Heart left ventricle (tissue), 16 donors: ENCODE results near the gene MGAT3. TPM values are rescaled to one million over a fixed set of nuclear protein-coding genes. Genes with fewer than 3 reads are reported as not detected.

Source experiments
- ATAC-seq, 4 donors: fragments of 200-7000 bp; cut with Tn5 transposase; one replicate each; pipeline ENCODE4 v1.9.1; 2020 to 2022; ENCODE audit warnings: moderate library complexity in 4 of 4, mild to moderate bottlenecking in 3 of 4, moderate number of reproducible peaks in 1 of 4
- DNase-seq, 5 donors: peaks; one replicate each; pipeline ENCODE4 v3.0.0-alpha.2; 2020
- H3K27ac ChIP-seq, 12 donors: fragments of 200-600 bp; sonication (generic) in 4 of 12; one replicate each; pipeline versions ENCODE4 v1.5.0 to v1.8.0; 2016 to 2022; ENCODE audit warnings: mild to moderate bottlenecking in 2 of 12
- H3K27me3 ChIP-seq, 9 donors: fragments of 200-600 bp; sonication (generic) in 2 of 9; one replicate each; pipeline versions ENCODE4 v1.5.1 to v1.8.0; 2016 to 2022; ENCODE audit warnings: mild to moderate bottlenecking in 3 of 9
- H3K36me3 ChIP-seq, 9 donors: fragments of 200-600 bp; sonication (generic) in 2 of 9; one replicate each; pipeline versions ENCODE4 v1.5.0 to v1.8.0; 2018 to 2022; ENCODE audit warnings: mild to moderate bottlenecking in 2 of 9
- H3K4me1 ChIP-seq, 12 donors: fragments of 200-600 bp; sonication (generic) in 4 of 12; one replicate each; pipeline versions ENCODE4 v1.5.0 to v1.8.0; 2016 to 2022; ENCODE audit warnings: mild to moderate bottlenecking in 3 of 12
- H3K4me3 ChIP-seq, 12 donors: fragments of 200-600 bp; sonication (generic) in 4 of 12; one replicate each; pipeline versions ENCODE4 v1.5.0 to v1.8.0; 2017 to 2022; ENCODE audit warnings: mild to moderate bottlenecking in 9 of 12, moderate library complexity in 4 of 12
- H3K9me3 ChIP-seq, 12 donors: fragments of 200-600 bp; sonication (generic) in 4 of 12; one replicate each; pipeline versions ENCODE4 v1.5.0 to v1.8.0; 2016 to 2022; ENCODE audit warnings: mild to moderate bottlenecking in 1 of 12
- CTCF ChIP-seq, 12 donors: fragments of 200-600 bp; sonication (generic) in 4 of 12; IDR thresholded peaks; one replicate each; pipeline versions ENCODE4 v1.5.0 to v1.8.0; 2018 to 2022; ENCODE audit warnings: antibody characterized with exemption in 12 of 12, mild to moderate bottlenecking in 5 of 12
- POLR2A ChIP-seq, 2 donors: fragments of 450-650 bp; IDR thresholded peaks; one replicate each; pipeline ENCODE4 v1.6.1; 2017; ENCODE audit warnings: antibody characterized with exemption in 2 of 2, mild to moderate bottlenecking in 2 of 2, moderate library complexity in 2 of 2
- WGBS, 4 donors: extraction: QIAGEN DNeasy Blood & Tissue Kit in 2 of 4; methylation state at CpG; one replicate each; pipeline versions ENCODE4 v1.1.5 to v1.1.7; 2013 to 2018; 5-methylcytosine and 5-hydroxymethylcytosine counted together
- intact Hi-C, 10 donors: fragments of 100-400 bp; cut with DNase I; formaldehyde crosslinking; loops; one replicate each; pipeline versions ENCODE4 v1.11.1 to v1.14.2; 2022
- polyA plus RNA-seq, 2 donors: library from polyadenylated mRNA; stranded (reverse); fragments of 200-250 nt; gene quantifications; one replicate each; pipeline ENCODE4 v1.2.3, GENCODE V29; 2013
- total RNA-seq, 9 donors: library from RNA; depleted of rRNA in 2 of 9; stranded (reverse); fragments of >200 nt in 2 of 9; fragmentation: NEBNext Ultra II Directional in 3 of 9; extraction: Animal tissue kit (Norgen Biotek cat#: 25700) in 3 of 9; gene quantifications; one replicate each; pipeline versions ENCODE4 v1.1.0 to v1.2.4, GENCODE V29; 2016 to 2023
- donor health status: ischemic (EF 13 %, LVEDD 7.1; RV severe dilation, severe dysfunction).
- donor health status: healthy with polysubstance abuse.
- donor health status: DM: no; HTN: yes; CAD: no.
- donor health status: DM: no; HTN: no; CAD: no.
- donor health status: ischemic (EF 25% LVEDD 6.9; RV normal size, moderate dysfunction).
- donor health status: ischemic (EF 25% LVEDD 5.7; RV mildly dilated, moderate dysfunction).
- donor health status: healthy.
- donor health status: DM: yes; HTN: yes; CAD: no.
- donor health status: ischemic (EF 35%, LVEDD 5.7; RV mildly dilated, moderate dysfunction).
- donor health status: nonischemic (EF 11% LVEDD 7.7; RV severe dilation, severe dysfunction).
- donor health status: DM: yes; HTN: yes; CAD: no.
- donor health status: PGD.
- donor health status: ischemic (EF 29% LVEDD 5.4; RV normal size, mild dysfunction).
- donor health status: nonischemic (EF 23%, LVEDD 6.1; RV moderate dilation, normal function).

Gene MGAT3
- total and polyA plus RNA-seq, 11 donors = 2.2 to 9.9 (median 4.4) TPM

GRCh38 chr22:39513791-39514190, 57.0 kb downstream of the MGAT3 start:
- peak overlapping the region in 2 of 12 donors; percentile 11 to 28 for H3K27ac ChIP-seq
- TF ChIP-seq POLR2A (IDR thresholded peaks at IDR 0.05) (no peak), CTCF (IDR thresholded peaks at IDR 0.05) (no peak)

DNA sequence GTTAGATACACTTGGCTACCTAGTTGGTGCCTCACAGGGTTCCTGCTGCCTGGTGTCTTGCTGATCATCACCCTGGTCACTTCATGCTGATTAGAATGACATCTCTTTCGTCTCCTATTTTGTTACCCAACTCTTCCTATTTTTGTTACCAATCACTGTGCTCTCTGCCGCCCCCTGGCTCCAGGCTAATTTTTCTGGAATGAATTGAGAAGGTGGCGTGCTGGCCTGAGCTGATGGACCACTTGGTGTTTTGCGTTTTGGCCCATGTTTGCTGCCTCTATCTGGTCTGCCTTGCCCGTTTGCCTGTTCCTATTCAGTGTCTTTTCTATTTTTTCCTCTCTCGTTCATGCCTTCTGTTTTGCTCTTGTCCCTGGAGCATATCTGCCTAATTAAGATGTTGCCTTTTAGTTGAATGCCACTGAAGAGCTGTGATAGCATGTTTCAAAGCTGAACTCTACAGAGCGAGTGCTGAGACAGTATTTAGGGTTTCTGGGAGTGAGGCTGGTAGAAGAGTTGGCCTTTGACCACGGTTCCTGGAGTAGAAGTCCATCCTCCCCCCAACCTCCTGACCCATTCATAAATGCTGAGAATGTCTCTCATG, 57.7 kb downstream of the MGAT3 start:
- ATAC-seq (peak in 2 of 4 donors; percentile 3 to 6), DNase-seq (peak in 2 of 5 donors; percentile 62 to 72)
- Histone ChIP-seq H3K27ac (peak overlapping the region in 2 of 12 donors; percentile 11 to 28), H3K9me3 (no peaks in the 10 kb centered on the region), H3K4me3 (no peak overlapping the region), H3K36me3 (peaks cover 6 to 83% (median 73%) of the 10 kb centered on the region in 9 donors), H3K27me3 (no peaks in the 10 kb centered on the region), H3K4me1 (peaks cover 3 to 28% (median 14%) of the 10 kb centered on the region in 12 donors)
- WGBS, 4 donors = 41 to 43% (median 42%) methylated on average over 8 of the region's 8 CpGs
- TF ChIP-seq CTCF (IDR thresholded peaks at IDR 0.05) (peak; percentile 48 to 81 (median 74)), POLR2A (IDR thresholded peaks at IDR 0.05) (no peak)
- intact Hi-C loops = loop anchor here in 4 of 10 donors (2.0 to 10.0 kb wide), 5 partner anchors 18 to 340 kb away; partner anchors contain the start of genes SYNGR1 (in 1 of the 4) and TAB1 (in 1 of the 4)

More at GRCh38 chr22:39513791-39514190, 57.0 kb downstream of the MGAT3 start:
- no peak for DNase-seq
- WGBS, 4 donors = 75 to 82% (median 80%) methylated on average over 18 of the region's 18 CpGs
- Histone ChIP-seq H3K27me3 (no peaks in the 10 kb centered on the region), H3K36me3 (peaks cover 6 to 90% (median 79%) of the 10 kb centered on the region in 9 donors), H3K4me1 (peaks cover 2 to 22% (median 9%) of the 10 kb centered on the region in 12 donors), H3K4me3 (no peak overlapping the region), H3K9me3 (no peaks in the 10 kb centered on the region)
- ATAC-seq = peak in 3 of 4 donors; percentile 9 to 25 (median 16)
- intact Hi-C loops = loop anchor here in 4 of 10 donors (2.0 to 10.0 kb wide), 5 partner anchors 17 to 339 kb away; partner anchors contain the start of genes SYNGR1 (in 1 of the 4) and TAB1 (in 1 of the 4)

DNA sequence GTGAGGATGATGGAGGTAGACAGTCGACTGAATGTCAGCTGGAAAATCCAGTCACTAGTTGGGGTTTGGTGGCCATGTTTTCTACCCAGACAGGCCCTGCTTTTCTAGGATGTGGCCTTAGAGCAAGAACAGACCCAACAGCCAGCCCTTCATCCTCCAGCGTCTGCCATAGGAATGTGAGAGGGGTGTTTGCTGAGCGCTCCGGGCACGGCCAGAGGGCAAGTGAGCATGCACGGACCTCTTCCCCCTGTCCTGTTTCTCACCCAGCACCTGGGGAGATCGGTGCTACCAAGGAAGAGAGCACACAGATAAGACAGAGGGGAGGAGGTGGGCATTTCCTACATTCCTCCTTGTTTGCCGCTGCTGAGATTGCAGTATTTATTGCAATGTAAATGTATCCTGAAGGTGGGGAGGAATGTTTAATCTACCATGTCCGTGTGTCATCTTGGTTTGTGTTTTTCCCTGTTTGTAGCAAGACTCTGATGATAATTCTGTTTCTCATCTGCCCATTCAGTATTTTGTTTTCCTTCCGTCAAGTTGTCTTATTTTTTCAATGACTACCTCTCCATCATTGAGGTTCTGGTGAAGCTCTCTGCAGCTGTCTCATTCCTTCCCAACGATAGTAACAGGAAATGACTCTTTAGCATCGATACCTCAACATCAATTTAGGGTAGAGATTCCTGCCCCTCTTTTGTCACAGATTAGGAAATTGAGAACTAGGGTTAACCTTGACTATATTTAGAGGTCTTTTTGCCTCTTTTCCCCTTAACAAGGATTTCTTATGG, 58.6 kb downstream of the MGAT3 start:
- WGBS, 4 donors = 82 to 88% (median 85%) methylated on average over 12 of the region's 12 CpGs
- TF ChIP-seq CTCF (IDR thresholded peaks at IDR 0.05) = no peak
- TF ChIP-seq POLR2A (IDR thresholded peaks at IDR 0.05) = no peak
- intact Hi-C loops = loop anchor here in 6 of 10 donors (2.0 to 10.0 kb wide), 7 partner anchors 19 to 341 kb away; partner anchors contain the start of genes RPL3 (in 1 of the 6), SYNGR1 (in 1 of the 6) and TAB1 (in 1 of the 6)
- ATAC-seq (no peak), DNase-seq (no peak)
- no peaks in the 10 kb centered on the region for H3K27me3 ChIP-seq
- H3K4me1 ChIP-seq = peaks cover 3 to 28% (median 14%) of the 10 kb centered on the region in 12 donors
- H3K36me3 ChIP-seq = peaks cover 6 to 73% (median 63%) of the 10 kb centered on the region in 9 donors
- no peak overlapping the region for H3K27ac ChIP-seq
- H3K4me3 ChIP-seq = no peak overlapping the region
- H3K9me3 ChIP-seq = no peaks in the 10 kb centered on the region
